ENCODE measurements around the gene RNF113A. TPM values are rescaled to one million over a fixed set of nuclear protein-coding genes. Genes with fewer than 3 reads are reported as not detected.
"Not testable (repeated sequence)": the region's sequence is repeated elsewhere in the genome, so short reads cannot be mapped to it uniquely, and the experiment has no call there.

The RNF113A gene
- total RNA-seq, 4 donors from 2014 or later, result 8.9 to 15.7 (median 12.1) TPM

DNA sequence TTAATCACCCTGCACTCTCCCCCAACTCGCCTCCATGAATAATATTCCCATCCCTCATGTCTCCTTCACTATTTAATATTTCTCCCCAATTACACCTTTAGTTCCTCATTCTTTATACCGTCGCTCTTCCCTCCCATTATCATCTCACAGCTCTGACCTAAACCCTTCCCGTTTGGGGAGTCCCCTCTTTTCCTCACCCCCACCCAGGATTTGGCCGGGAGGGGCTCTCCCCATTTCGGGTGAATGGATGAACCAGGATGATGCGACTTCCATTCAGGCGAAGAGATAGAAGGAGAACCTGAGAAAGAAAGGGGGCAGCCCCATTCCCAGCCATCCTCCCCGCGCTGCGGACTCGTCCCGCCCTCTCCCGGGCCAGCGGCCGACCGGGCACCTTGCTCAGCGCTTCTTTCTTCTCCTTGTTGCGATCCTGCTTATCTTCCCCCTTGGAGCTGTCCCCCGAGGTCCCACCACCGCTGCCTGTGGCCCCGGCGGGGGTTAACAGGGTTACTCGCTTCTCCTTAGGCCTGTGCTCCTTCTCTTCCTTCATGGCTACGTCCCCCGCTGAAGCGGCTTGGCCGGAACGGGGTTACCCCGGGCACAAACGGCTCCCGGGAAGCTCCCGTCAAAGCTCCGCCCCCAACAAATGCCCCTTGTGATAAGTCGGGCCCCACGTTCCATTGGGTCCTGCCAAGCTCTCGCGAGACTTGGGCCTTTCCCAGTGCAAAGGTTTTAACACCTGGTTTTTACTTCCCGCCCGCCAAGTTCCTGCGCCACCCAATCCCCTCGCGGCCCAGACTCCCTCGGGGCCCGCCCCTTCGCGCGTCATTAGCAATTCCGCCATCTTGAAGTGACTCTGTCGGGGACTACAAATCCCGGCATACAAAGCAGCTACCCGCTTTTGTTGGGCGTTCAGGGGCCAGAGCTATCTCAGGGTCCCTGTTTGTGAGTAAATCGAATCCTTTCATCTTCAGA, 18.9 kb downstream of the RNF113A start, which contains the start of gene UPF3B:
Gene UPF3B (minus strand): TSS at position 582 of the 972 bp plus-strand sequence. CDS start 35 bp downstream, at position 547.
- peak within 1 kb of the TSS; percentile 75 to 87 (median 76) for H3K4me3 ChIP-seq
- TF ChIP-seq, protein P1, sequence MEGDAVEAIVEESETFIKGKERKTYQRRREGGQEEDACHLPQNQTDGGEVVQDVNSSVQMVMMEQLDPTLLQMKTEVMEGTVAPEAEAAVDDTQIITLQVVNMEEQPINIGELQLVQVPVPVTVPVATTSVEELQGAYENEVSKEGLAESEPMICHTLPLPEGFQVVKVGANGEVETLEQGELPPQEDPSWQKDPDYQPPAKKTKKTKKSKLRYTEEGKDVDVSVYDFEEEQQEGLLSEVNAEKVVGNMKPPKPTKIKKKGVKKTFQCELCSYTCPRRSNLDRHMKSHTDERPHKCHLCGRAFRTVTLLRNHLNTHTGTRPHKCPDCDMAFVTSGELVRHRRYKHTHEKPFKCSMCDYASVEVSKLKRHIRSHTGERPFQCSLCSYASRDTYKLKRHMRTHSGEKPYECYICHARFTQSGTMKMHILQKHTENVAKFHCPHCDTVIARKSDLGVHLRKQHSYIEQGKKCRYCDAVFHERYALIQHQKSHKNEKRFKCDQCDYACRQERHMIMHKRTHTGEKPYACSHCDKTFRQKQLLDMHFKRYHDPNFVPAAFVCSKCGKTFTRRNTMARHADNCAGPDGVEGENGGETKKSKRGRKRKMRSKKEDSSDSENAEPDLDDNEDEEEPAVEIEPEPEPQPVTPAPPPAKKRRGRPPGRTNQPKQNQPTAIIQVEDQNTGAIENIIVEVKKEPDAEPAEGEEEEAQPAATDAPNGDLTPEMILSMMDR (IDR thresholded peaks at IDR 0.05 in 4 of 5, conservative IDR thresholded peaks at IDR 0.05 in 1 of 5), result no peak
- TF ChIP-seq POLR2A (IDR thresholded peaks at IDR 0.05), result peak; percentile 22 to 71
- DNase-seq (peak; percentile 95 to 97), ATAC-seq (peak; percentile 98 to 99)
- peak within 1 kb of the TSS; percentile 89 to 95 (median 93) for H3K27ac ChIP-seq
- no peaks in the 10 kb centered on the region for H3K9me3 ChIP-seq
- intact Hi-C loops (cut with DNase I; ENCODE audit: low total_unique reads) (loop anchor here (1.0 to 10.0 kb wide), 4 partner anchors 19 to 388 kb away; partner anchors contain the start of genes NDUFA1, RNF113A, RPL39 and SLC25A5), in situ Hi-C loops (cut with MboI; ENCODE audit: low sequenced_read_pairs in 4 of 4) (no loop called here)
- H3K36me3 ChIP-seq, result peaks cover 0 to 9% of the 10 kb centered on the region in 2 donors
- H3K27me3 ChIP-seq, result no peaks in the 10 kb centered on the region
- H3K4me1 ChIP-seq, result no peaks in the 10 kb centered on the region

DNA sequence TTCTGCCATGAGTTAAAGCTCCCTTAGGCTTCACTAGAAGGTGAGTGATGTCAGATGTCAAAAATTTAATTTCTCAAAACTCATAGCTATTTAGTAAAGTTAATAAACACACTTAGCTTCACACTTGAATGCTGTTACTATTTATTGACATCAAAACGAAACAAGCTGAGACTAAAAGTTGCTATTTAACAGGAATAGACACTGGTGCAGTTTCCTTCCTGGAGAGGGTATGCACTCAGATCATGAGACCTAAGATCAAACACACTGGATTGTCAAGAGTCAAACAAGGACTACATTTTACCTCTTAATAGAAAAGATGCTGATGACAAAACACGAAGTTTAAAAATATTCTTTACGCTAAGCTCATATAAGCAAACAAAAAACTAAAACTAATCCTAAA, 37.6 kb downstream of the RNF113A start:
- intact Hi-C loops (cut with DNase I; ENCODE audit: low total_unique reads), result no loop called here

DNA sequence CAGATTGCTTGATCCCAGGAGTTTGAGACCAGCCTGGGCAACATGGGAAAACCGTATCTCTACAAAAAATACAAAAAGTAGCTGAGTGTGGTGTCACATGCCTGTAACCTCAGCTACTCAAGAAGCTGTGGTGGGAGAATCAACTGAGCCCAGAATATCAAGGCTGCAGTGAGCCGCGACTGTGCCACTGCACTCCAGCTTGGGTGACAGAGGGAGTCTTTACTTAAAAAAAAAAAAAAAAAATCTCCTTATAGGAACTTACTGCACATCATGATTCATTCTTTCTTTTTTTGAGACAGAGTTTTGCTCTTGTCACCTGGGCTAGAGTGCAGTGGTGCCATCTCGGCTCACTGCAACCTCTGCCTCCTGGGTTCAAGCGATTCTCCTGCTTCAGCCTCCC, 43.1 kb downstream of the RNF113A start:
- H3K4me3 ChIP-seq, result no peak overlapping the region
- peaks cover 0 to 5% of the 10 kb centered on the region in 2 donors for H3K36me3 ChIP-seq
- intact Hi-C loops (cut with DNase I; ENCODE audit: low total_unique reads) (no loop called here), in situ Hi-C loops (cut with MboI; ENCODE audit: low sequenced_read_pairs in 4 of 4) (no loop called here)
- H3K4me1 ChIP-seq, result no peaks in the 10 kb centered on the region
- H3K27ac ChIP-seq, result no peak overlapping the region
- no peaks in the 10 kb centered on the region for H3K9me3 ChIP-seq
- DNase-seq (no peak), ATAC-seq (no peak)
- no peaks in the 10 kb centered on the region for H3K27me3 ChIP-seq
- TF ChIP-seq, protein P1 (IDR thresholded peaks at IDR 0.05 in 4 of 5, conservative IDR thresholded peaks at IDR 0.05 in 1 of 5), result no peak
- no peak for TF ChIP-seq POLR2A (IDR thresholded peaks at IDR 0.05)

More for the DNA sequence above, 37.6 kb downstream of the RNF113A start:
- Histone ChIP-seq H3K4me1 (no peaks in the 10 kb centered on the region), H3K27ac (no peak overlapping the region), H3K4me3 (no peak overlapping the region), H3K27me3 (no peaks in the 10 kb centered on the region), H3K36me3 (peaks cover 0 to 27% of the 10 kb centered on the region in 2 donors), H3K9me3 (no peaks in the 10 kb centered on the region)
- no peak for TF ChIP-seq POLR2A (IDR thresholded peaks at IDR 0.05)
- TF ChIP-seq, protein P1 (IDR thresholded peaks at IDR 0.05 in 4 of 5, conservative IDR thresholded peaks at IDR 0.05 in 1 of 5), result no peak
- DNase-seq, result no peak
- in situ Hi-C loops (cut with MboI; ENCODE audit: low sequenced_read_pairs in 4 of 4), result no loop called here
- no peak for ATAC-seq

DNA sequence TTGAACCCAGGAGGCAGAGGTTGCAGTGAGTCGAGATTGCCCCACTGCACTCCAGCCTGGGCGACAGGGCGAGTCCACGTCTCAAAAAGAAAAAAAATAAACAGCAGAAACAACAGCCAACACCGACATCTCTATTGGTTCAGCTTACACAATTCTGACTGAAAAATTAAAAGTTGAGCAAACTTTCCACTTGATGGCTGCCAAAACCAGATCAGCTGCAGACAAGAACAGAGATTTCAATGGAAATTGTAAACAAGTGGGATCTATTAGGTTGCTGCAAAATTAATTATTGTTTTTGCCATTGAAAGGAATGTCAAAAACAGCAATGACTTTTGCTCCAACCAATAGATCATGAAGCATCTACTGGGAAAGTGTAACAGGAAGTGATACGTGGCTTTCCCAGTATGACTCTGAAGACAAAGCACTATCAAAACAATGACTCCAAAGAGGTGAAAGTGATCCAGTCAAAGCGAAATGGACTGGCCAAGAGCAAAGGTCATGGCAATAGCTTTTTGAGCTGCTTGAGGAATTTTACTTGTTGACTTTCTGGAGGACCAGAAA, 45.1 kb downstream of the RNF113A start:
- in situ Hi-C loops (cut with MboI; ENCODE audit: low sequenced_read_pairs in 4 of 4) (no loop called here), intact Hi-C loops (cut with DNase I; ENCODE audit: low total_unique reads) (no loop called here)
- Histone ChIP-seq H3K36me3 (no peaks in the 10 kb centered on the region), H3K27me3 (no peaks in the 10 kb centered on the region), H3K4me3 (no peak overlapping the region), H3K4me1 (no peaks in the 10 kb centered on the region), H3K27ac (no peak overlapping the region), H3K9me3 (no peaks in the 10 kb centered on the region)
- DNase-seq, result no peak
- ATAC-seq, result no peak
- TF ChIP-seq, protein P1 (IDR thresholded peaks at IDR 0.05 in 4 of 5, conservative IDR thresholded peaks at IDR 0.05 in 1 of 5), result no peak
- TF ChIP-seq POLR2A (IDR thresholded peaks at IDR 0.05), result no peak

DNA sequence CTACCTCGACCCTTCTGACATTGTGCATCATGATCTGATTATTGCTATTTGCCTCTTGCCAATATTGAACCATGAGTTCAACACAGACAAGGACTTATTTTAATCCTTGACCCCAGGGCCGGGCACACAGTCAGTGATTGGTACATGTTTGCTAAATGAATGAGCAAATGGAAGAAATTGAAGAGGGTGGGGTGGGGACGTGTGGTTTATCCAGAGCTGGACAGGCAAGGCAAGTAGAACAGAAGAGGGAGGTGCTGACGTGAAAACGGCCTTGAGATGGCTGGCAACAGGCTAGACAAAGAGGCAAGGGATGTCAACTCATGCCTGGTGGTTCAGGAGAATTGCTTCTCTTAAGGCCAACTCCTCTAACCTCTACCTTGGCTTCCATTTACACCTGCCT, 47.3 kb downstream of the RNF113A start:
- in situ Hi-C loops (cut with MboI; ENCODE audit: low sequenced_read_pairs in 4 of 4); H3K27me3 ChIP-seq; H3K27ac ChIP-seq; H3K36me3 ChIP-seq; H3K4me3 ChIP-seq; DNase-seq; intact Hi-C loops (cut with DNase I; ENCODE audit: low total_unique reads); ATAC-seq; H3K9me3 ChIP-seq; H3K4me1 ChIP-seq: not testable (repeated sequence)

DNA sequence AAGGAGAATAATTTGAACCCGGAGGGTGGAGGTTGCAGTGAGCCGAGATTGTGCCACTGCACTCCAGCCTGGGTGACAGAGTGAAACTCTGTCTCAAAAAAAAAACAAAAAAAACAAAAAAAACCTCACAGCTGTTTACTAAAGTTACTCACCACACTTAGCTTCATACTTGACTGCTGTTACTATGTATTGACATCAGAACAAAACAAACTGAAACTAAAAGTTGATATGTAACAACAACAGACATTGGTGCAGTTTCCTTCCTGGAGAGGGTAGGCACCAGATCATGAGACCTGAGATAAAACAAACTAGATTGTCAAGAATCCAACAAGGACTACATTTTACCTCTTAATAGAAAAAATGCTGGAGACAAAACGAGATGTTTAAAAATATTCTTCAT, 49.8 kb downstream of the RNF113A start:
- intact Hi-C loops (cut with DNase I; ENCODE audit: low total_unique reads); in situ Hi-C loops (cut with MboI; ENCODE audit: low sequenced_read_pairs in 4 of 4): not testable (repeated sequence)

More for the DNA sequence above, 49.8 kb downstream of the RNF113A start:
- H3K4me1 ChIP-seq, H3K9me3 ChIP-seq, H3K27me3 ChIP-seq, H3K4me3 ChIP-seq, ATAC-seq, H3K36me3 ChIP-seq, DNase-seq, H3K27ac ChIP-seq: not testable (repeated sequence)

All from gastrocnemius medialis (tissue), 4 donors.